SH-SY5Y (cell line): ENCODE data around the gene EFCAB8.

Experiments
- GATA2 ChIP-seq: IDR thresholded peaks from 2 replicates; pipeline ENCODE4 v1.6.1; 2011; ENCODE audit warnings: mild to moderate bottlenecking, low read depth, low read length
- GATA3 ChIP-seq: IDR thresholded peaks from 2 replicates; pipeline ENCODE4 v1.6.1; 2011; ENCODE audit warnings: low read depth, mild to moderate bottlenecking, low read length, moderate library complexity

Gene EFCAB8

DNA sequence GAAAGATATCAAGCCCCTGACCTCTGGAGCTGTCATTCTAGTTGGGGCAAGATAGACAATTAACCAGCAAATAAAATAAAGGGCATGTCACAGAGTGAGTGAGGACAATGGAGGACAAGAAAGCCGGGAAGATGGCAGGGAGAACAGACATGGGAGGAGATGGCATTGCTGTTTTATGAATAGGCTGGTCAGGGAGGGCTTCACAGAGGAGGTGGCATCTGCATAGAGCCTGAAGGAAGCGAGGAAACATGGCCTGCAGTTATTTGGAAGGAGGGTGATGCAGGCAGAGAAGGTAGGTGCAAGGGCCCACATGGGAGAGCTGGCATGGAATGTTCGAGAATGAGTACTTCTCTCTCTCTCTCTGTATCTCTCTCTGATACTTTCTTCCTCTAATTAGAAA is 63.7 kb downstream of the EFCAB8 start:
- TF ChIP-seq GATA3 (no peak), GATA2 (no peak)

DNA sequence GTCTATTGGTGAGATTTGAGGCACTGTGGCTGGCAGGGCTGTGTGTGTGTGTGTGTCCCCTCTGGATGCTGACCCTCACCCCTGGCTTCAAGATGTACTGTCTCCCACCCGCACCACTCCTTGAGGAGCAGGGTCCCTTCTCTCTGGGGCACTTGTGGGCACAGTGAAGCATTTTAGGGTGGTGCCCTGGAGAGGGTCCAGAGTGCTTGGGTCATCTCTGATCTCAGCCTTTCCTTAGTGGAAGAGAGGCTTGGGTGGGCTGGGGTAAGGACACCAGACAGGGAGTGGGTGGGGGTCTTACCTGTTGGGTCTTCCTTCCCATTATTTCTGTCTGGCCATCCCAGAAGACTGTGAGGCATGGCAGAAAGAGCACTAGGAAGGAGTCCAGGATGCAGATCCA is 66.1 kb downstream of the EFCAB8 start:
- TF ChIP-seq GATA2 (no peak), GATA3 (no peak)

DNA sequence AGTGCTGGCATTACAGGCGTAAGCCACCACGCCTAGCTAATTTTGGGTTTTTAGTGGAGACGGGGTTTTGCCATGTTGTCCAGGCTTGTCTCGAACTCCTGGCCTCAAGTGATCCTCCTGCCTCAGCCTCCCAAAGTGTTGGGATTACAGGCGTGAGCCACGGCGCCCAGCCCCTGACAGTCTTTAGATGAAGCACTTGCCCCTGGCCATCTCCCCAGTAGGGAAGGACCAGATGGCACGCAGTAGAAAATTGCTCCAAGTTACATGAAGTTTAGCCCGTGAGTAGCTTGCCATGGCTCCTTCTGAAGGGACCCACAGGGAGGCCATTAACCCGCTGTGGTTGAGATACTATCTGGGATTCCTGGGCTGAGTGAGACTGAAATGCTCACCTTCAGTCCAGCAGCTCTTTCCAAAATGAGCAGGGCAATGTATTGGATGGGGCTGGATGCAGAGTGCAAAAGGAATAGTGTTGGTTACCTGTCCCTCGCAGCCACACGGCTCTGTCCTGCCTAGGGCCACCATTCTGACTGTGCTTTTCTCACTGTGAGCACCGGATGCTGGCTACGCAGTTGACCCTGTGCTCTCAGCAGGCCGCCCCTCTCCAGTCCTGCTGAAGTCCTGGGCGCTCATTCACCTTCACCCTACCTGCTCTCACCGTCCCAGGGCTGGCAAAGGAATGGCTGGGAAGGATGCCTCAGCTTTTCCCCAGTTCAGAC is 66.9 kb downstream of the EFCAB8 start:
- TF ChIP-seq GATA3 (no peak), GATA2 (no peak)

DNA sequence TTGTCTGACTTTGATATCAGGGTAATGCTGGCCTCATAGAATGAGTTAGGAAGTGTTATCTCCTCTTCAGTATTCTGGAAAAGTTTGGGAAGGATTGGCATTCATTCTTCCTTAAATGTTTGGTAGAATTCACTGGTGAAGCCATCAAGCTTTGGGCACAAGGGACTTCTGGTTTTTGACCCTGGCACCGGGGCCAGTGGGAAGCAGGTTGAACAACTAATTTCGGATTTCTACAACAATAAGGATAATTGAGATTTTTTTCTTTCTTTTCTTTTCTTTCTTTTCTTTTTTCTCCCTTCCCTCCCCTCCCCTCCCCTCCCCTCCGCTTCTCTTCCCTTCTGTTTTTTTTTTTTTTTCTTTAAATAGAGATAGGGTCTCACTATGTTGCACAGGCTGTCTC is 70.4 kb downstream of the EFCAB8 start:
- no peak for TF ChIP-seq GATA2
- TF ChIP-seq GATA3 = no peak

DNA sequence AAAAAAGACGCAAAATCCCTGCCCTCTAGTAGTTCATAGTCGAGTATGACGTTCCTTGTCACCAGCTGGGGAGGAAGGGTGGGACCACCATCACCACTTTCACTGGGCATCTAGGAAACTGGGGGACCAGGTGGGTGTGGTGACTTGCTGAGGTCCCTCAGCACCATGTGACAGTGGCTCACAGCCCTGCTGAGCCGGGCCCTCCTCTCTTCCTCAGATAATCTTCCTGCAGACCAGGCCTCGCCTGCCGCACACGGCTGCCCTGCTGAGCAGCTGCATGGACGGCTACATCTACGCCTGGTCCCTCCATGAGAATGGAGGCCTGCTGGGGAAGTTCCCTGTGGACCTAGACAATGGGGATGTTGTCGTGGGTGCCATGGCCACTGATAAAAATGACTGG is 71.5 kb downstream of the EFCAB8 start:
- TF ChIP-seq GATA3 (no peak), GATA2 (no peak)

DNA sequence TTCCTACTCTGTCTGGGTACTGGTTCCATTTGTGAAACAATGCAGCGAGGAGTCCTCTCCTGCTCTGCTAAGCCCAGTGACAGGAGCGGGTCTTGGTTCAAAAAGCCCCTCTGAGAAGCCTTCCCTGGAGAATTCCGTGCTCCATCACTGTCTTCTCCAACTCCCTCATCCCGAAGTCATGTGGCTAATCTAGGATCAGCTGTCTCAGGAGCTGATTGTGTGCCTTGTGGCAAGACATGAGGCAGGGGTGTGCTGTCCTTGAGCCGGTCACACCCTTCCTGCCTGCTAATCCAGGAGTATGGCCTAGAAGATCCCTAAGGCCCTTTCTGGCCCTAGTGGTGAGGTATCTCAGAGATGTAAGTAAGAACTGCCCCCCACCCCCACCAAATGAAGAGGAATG is 72.0 kb downstream of the EFCAB8 start:
- no peak for TF ChIP-seq GATA3
- TF ChIP-seq GATA2 = no peak

DNA sequence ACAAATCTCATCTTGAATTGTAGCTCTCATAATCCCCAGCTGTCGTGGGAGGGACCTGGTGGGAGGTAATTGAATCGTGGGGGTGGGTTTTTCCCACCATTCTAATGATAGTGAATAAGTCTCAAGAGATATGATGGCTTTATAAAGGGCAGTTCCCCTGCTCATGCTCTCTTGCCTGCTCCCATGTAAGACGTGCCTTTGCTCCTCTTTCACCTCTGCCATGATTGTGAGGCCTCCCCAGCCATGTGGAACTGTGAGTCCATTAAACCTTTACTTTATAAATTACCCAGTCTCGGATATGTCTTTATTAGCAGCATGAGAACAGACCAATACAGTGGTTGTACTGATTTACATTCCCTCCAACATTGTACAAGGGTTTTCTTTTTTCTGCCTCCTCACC is 75.9 kb downstream of the EFCAB8 start:
- TF ChIP-seq GATA2 (no peak), GATA3 (no peak)

DNA sequence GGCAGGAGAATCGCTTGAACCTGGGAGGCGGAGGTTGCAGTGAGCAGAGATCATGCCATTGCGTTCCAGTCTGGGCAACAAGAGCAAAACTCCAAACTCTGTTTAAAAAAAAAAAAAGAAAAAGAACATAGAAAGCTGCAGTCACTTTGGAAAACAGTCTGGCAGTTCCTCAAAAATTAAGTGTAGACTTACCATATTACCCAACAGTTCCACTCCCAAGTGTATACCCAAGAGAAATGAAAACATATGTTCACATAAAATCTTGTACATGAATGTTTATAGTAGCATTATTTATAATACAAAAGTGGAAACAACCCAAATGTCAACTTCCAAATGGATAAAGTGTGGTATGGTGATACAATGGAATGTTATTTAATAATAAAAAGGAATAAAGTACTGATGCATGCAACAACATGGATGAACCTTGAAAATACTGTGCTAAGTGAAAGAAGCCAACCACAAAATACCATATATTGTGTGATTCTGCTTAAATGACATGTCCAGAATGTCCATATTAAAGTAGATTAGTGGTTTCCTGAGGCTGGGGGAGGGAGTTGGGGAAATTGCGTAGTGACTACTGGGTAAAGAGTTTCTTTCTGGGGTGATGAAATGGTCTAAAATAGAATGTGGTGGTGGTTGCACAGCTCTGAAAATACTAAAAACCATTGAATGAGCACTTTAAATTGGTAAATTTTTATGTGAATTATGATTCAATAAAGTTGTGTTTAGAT is 82.6 kb downstream of the EFCAB8 start:
- TF ChIP-seq GATA2 (no peak), GATA3 (no peak)

DNA sequence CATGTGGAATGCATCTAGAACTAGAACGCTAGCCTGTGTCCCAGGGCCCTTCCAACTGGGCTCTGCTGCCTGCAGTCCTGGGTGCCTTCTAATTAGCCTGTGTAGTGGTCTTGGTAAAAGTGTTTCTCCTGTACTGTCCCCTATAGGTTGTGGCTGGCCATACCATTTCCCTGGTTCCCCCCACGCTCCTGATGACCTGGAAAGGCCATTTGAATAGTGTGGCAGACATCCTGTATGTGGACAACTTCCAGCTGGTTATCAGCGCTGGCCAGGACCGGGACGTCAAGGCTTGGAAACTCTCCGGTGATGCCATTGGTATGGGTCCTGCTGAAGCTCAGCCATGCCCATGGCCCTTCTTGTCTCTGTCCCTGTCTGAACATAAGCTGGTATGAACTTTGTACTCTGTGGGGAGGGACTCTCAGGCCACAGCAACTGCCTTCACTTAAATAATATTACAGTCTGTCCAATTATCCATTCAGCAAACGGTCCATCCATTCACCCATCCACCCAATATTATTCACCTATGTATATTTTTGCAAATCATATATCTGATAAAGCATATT is 84.8 kb downstream of the EFCAB8 start:
- no peak for TF ChIP-seq GATA3
- TF ChIP-seq GATA2 = no peak

DNA sequence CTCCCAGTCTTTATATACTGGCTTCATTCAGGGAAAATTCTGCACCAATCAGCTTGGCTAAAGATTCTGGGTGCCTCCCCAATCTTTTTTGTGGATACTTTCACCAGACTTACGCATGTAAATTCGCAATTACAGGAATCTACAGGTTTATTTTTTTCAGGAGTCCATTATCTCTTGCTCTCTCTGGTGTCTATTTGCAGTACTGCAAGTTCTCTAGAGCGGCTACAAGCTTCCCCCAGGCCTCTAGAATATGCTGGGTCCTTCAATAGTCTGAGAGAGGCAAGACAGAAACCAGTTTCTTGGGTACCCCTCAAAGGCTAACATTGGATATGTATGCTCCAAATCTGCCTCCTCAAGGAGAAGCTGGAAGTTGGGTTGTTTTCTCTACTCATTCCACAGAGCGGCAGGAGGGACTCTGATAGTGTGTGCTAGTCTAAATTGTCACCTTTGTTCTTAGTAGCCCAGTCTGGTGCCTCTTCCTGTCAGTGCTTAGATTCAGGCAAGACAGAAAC is 87.0 kb downstream of the EFCAB8 start:
- TF ChIP-seq GATA2 = no peak
- TF ChIP-seq GATA3 = no peak

DNA sequence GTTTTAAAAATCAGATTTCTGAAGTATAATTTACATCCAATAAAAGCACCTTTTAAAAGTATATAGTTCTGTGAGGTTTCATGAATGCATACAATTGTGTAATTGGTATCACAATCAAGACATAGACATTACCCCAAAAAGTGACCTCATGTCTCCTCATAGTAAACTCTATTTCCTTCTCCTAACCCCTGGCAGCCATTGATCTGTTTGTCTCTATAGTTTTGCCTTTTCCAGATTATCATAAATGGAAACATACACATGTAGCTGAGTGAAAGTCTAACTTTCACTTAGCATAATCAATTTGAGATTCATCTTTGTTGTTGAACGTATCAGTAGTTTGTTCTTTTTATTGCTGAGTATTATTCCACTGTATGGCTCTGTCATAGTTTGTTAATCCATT is 87.9 kb downstream of the EFCAB8 start:
- TF ChIP-seq GATA3 (no peak), GATA2 (no peak)

DNA sequence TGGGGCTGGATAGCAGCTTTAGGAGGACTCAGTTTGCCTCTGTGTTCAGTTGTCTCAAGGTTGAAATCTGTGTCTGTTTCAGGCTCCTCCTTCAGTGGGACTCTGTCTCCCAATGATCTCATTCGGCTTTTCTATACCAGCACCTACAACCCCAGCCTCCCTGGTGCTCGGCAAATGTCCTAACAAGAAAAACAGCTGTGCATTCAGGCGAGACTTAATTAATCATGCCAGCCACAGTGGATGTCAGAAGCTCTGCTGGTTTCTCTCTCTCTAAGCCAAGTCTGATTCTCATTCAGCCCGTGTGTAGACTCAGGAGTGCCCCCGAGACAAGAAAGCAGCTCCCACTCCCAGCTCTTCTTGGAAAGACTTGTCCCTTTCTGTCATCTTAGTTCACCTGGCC is 98.7 kb downstream of the EFCAB8 start:
- TF ChIP-seq GATA2 = no peak
- TF ChIP-seq GATA3 = no peak

DNA sequence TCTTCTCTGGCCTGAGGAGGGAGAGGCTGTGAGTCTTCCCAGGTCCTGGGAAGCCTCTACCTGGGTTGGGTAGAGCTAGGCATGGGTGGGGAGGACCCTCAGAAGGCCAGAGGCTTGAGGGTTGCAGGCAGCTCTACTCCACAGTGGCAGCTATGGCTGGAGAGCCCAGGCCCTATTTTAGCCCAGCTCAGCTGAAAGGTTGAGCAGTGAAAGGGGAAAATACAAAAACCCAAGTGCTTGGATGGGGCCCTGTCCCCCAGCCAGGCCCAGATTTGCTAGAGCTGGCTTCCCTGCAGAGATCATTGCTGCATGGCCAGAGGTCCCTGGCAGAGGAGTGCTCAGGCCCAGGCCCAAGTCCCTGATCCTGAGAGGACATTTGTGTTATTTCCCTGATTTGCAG is 99.9 kb downstream of the EFCAB8 start:
- TF ChIP-seq GATA2 = no peak
- TF ChIP-seq GATA3 = no peak

DNA sequence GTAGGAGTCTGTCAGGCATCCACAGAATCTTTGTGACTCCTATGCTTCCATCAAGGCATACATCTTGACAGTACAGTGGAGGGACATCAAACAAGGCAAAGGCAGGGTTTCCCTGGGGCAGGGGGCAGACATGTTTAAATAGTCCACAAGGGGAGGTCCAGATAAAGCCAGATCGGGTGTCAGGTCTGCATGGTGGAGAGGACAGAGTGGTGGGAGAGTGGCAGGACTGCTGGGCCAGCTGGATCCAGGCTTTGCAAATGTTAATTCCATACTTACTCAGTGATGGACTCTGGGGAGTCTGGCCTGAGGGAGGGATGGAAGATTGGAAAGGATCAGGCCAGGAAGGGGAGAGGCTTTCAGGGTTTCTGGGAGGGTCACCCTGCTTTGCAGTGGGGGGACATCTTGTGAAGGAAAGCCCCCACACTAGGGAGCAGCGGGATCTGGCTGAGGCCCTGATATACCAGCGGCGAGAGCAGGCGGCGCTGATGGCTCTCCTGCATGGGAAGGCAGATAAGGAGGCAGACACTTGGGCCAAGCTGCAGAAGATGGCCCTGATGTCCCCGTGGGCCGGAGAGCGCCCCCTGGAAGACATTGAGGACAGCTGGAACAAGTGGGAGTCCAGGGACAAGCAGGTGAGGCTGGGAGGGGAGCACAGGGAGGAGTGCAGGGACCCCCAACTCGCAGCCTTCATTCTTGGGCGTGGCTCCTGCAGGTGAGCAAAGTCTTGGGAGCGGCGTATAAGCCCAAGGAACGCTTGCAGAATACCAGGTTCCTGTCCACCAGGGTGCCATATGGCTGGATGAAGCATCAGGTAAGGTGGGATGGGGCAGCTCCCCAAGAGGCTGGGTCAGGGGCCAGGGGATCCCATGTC is 100.9 kb downstream of the EFCAB8 start:
- TF ChIP-seq GATA3 = no peak
- TF ChIP-seq GATA2 = no peak
